A549 (cell line): ENCODE data around the gene MYO1D.
"Not testable (repeated sequence)": the region's sequence is repeated elsewhere in the genome, so short reads cannot be mapped to it uniquely, and the experiment has no call there.

ENCODE experiments used
- NPAS2 ChIP-seq: fragments of 250-450 bp; sonication (Bioruptor Pico); IDR thresholded peaks from 2 replicates; pipeline ENCODE4 v1.8.0; 2022; ENCODE audit warnings: mild to moderate bottlenecking, moderate library complexity, borderline replicate concordance
- ZNF302 ChIP-seq: fragments of 250-450 bp; sonication (Bioruptor Pico); IDR thresholded peaks from 2 replicates; pipeline ENCODE4 v1.9.0; 2021; ENCODE audit warnings: inconsistent platforms, mild to moderate bottlenecking, moderate library complexity

DNA sequence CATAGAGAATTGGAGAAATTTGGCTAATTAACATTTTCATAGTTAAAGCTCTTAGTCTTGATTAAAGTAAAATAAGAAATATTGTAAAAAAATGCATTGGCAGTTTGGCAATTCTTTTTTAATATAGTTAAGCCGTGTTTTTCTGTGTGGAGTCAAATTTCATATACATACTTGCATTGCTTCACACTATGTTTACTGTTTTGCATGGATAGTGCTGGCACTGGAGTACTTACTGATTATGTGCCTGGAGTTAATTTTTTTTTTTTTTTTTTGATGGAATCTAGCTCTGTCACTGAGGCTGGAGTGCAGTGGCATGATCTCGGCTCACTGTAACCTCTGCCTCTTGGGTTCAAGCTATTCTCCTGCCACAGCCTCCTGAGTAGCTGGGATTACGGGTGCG, 43.0 kb upstream of the MYO1D start:
- TF ChIP-seq NPAS2; ZNF302 (CRISPR knock-in tag): not testable (repeated sequence)
